HFFc6 (cell line): ENCODE data around the gene KRT28. TPM values are rescaled to one million over a fixed set of nuclear protein-coding genes. Genes with fewer than 3 reads are reported as not detected.

Source experiments
- DNase-seq: peaks from one replicate; pipeline ENCODE4 v3.0.0-alpha.2; 2018
- H3K27ac Mint-ChIP-seq: 2 replicates; pipeline ENCODE4 v1.8.0; 2020; ENCODE audit warnings: mild to moderate bottlenecking, mixed read lengths
- H3K27me3 Mint-ChIP-seq: 2 replicates; pipeline ENCODE4 v1.8.0; 2021; ENCODE audit warnings: mild to moderate bottlenecking, moderate library complexity, mixed read lengths; ENCODE audit not compliant: insufficient read depth
- H3K36me3 Mint-ChIP-seq: 2 replicates; pipeline ENCODE4 v1.8.0; 2021; ENCODE audit warnings: low read depth, mixed read lengths
- H3K4me1 Mint-ChIP-seq: 2 replicates; pipeline ENCODE4 v1.8.0; 2020; ENCODE audit warnings: low read depth, mixed read lengths
- H3K4me3 Mint-ChIP-seq: 2 replicates; pipeline ENCODE4 v1.8.0; 2020; ENCODE audit warnings: mild to moderate bottlenecking, moderate library complexity, mixed read lengths
- H3K9me3 Mint-ChIP-seq: 2 replicates; pipeline ENCODE4 v1.8.0; 2020; ENCODE audit warnings: mild to moderate bottlenecking, mixed read lengths
- CTCF ChIP-seq: fragments of 200-600 bp; sonication (generic); IDR thresholded peaks from 2 replicates; pipeline ENCODE4 v1.5.0; 2021; ENCODE audit warnings: antibody characterized with exemption, mild to moderate bottlenecking
- long read RNA-seq: library from polyadenylated mRNA; unstranded; transcript quantifications from one replicate; pipeline ENCODE4 v2.0.0, GENCODE V29; 2019
- total RNA-seq, 6 experiments: library from RNA; stranded (reverse); fragmentation: NEBNext Ultra II Directional; extraction: Animal tissue kit (Norgen Biotek cat#: 25700); gene quantifications; 2 replicates in 1 of 6; 3 replicates in 5 of 6; pipeline ENCODE4 v1.2.3, GENCODE V29; 2021

The KRT28 gene
- not detected for total RNA-seq
- long read RNA-seq = 0 reads

- Mint-ChIP-seq H3K27me3 (peaks cover 19% of the 10 kb centered on the region), H3K9me3 (no peaks in the 10 kb centered on the region), H3K4me3 (no peak within 1 kb of the TSS), H3K27ac (no peak within 1 kb of the TSS), H3K36me3 (no peaks in the 10 kb centered on the region), H3K4me1 (peaks cover 5% of the 10 kb centered on the region; the same call in 1 of the 2 replicates)
- no peak for DNase-seq
- no peak for TF ChIP-seq CTCF
Observed at GRCh38 chr17:40799859-40800258, at the start of gene KRT28. KRT28 (minus strand) TSS chr17:40799959; CDS start chr17:40799893, 66 bp downstream.

GRCh38 chr17:40848583-40849235 lies 49.0 kb upstream of the KRT28 start:
- Mint-ChIP-seq H3K9me3 (no peaks in the 10 kb centered on the region), H3K27ac (no peak overlapping the region), H3K4me3 (no peak overlapping the region), H3K36me3 (no peaks in the 10 kb centered on the region), H3K27me3 (peaks cover 12% of the 10 kb centered on the region), H3K4me1 (peaks cover 26% of the 10 kb centered on the region)
- DNase-seq = no peak
- TF ChIP-seq CTCF = no peak

GRCh38 chr17:40846515-40847144 lies 46.9 kb upstream of the KRT28 start:
- Mint-ChIP-seq H3K4me3 (no peak overlapping the region), H3K4me1 (peaks cover 14% of the 10 kb centered on the region; the same call in 1 of the 2 replicates), H3K27ac (no peak overlapping the region), H3K27me3 (peaks cover 17% of the 10 kb centered on the region), H3K9me3 (no peaks in the 10 kb centered on the region), H3K36me3 (no peaks in the 10 kb centered on the region)
- DNase-seq = no peak
- TF ChIP-seq CTCF = no peak

GRCh38 chr17:40844671-40845107 lies 44.9 kb upstream of the KRT28 start:
- no peaks in the 10 kb centered on the region for H3K9me3 Mint-ChIP-seq
- H3K4me1 Mint-ChIP-seq = peaks cover under 1% of the 10 kb centered on the region; the same call in 1 of the 2 replicates
- H3K4me3 Mint-ChIP-seq = no peak overlapping the region
- no peak for TF ChIP-seq CTCF
- no peak overlapping the region for H3K27ac Mint-ChIP-seq
- no peaks in the 10 kb centered on the region for H3K36me3 Mint-ChIP-seq
- H3K27me3 Mint-ChIP-seq = peaks cover 17% of the 10 kb centered on the region
- no peak for DNase-seq

- Mint-ChIP-seq H3K36me3 (no peaks in the 10 kb centered on the region), H3K4me1 (no peaks in the 10 kb centered on the region), H3K27ac (no peak overlapping the region), H3K9me3 (no peaks in the 10 kb centered on the region), H3K4me3 (no peak overlapping the region), H3K27me3 (peaks cover 17% of the 10 kb centered on the region)
- no peak for TF ChIP-seq CTCF
- no peak for DNase-seq
Observed at GRCh38 chr17:40843242-40843641, 43.5 kb upstream of the KRT28 start.
